Stomach (tissue), 9 donors: ENCODE data around the gene FUT8. TPM values are rescaled to one million over a fixed set of nuclear protein-coding genes. Genes with fewer than 3 reads are reported as not detected.
A peak's percentile ranks its signal among the peaks of the same experiment; 100 is the strongest.

ENCODE experiments used
- DNase-seq, 2 donors: peaks; one replicate each; pipeline versions ENCODE4 v3.0.0 to v3.0.0-alpha.2; 2013 to 2019
- H3K27ac ChIP-seq, 5 donors: fragments of 200-600 bp in 4 of 5; sonication (generic) in 4 of 5; one replicate each; pipeline ENCODE4 v1.5.1; 2013 to 2019; ENCODE audit warnings: mild to moderate bottlenecking in 1 of 5, moderate library complexity in 1 of 5
- H3K27me3 ChIP-seq, 3 donors: fragments of 200-600 bp; sonication (generic); one replicate each; pipeline ENCODE4 v1.5.1; 2017 to 2019; ENCODE audit warnings: mixed run types in 1 of 3
- H3K36me3 ChIP-seq, 4 donors: fragments of 200-600 bp; sonication (generic); 1 replicate in 3 of 4; 2 replicates in 1 of 4; pipeline ENCODE4 v1.5.1; 2016 to 2019
- H3K4me1 ChIP-seq, 4 donors: fragments of 200-600 bp; sonication (generic); one replicate each; pipeline ENCODE4 v1.5.1; 2016 to 2019
- H3K4me3 ChIP-seq, 4 donors: fragments of 200-600 bp; sonication (generic) in 3 of 4; one replicate each; pipeline ENCODE4 v1.5.1; 2016 to 2019; ENCODE audit warnings: mild to moderate bottlenecking in 1 of 4
- H3K9me3 ChIP-seq, 4 donors: fragments of 200-600 bp; sonication (generic); one replicate each; pipeline ENCODE4 v1.5.1; 2016 to 2019
- CTCF ChIP-seq, 7 experiments: fragments of 450-650 bp in 4 of 7; fragments of 200-600 bp in 3 of 7; sonication (generic) in 3 of 7; IDR thresholded peaks; one replicate each; pipeline ENCODE4 v1.5.1; 2016 to 2019; ENCODE audit warnings: antibody characterized with exemption in 7 of 7, control low read depth in 2 of 7, mild to moderate bottlenecking in 1 of 7
- EP300 ChIP-seq: sonication (generic); formaldehyde crosslinking; IDR thresholded peaks from one replicate; pipeline ENCODE4 v1.6.1; 2017; ENCODE audit warnings: antibody characterized with exemption
- POLR2A ChIP-seq, 4 donors: fragments of 450-650 bp; IDR thresholded peaks; one replicate each; pipeline ENCODE4 v1.6.1; 2016; ENCODE audit warnings: antibody characterized with exemption in 4 of 4, control low read depth in 2 of 4, mild to moderate bottlenecking in 1 of 4, moderate library complexity in 1 of 4
- POLR2AphosphoS5 ChIP-seq, 3 donors: sonication (generic); formaldehyde crosslinking; IDR thresholded peaks; one replicate each; pipeline ENCODE4 v1.6.1; 2016; ENCODE audit warnings: antibody characterized with exemption in 3 of 3
- WGBS, 5 donors: extraction: QIAGEN DNeasy Blood & Tissue Kit in 3 of 5; methylation state at CpG; one replicate each; pipeline versions ENCODE4 v1.1.5 to v1.1.7; 2013 to 2018; 5-methylcytosine and 5-hydroxymethylcytosine counted together
- intact Hi-C: fragments of 100-400 bp; cut with DNase I; formaldehyde crosslinking; loops from one replicate; pipeline ENCODE4 v1.15.1; 2023; ENCODE audit warnings: low total_unique reads
- polyA plus RNA-seq, 3 donors: library from polyadenylated mRNA; stranded (reverse); fragments of 200-250 nt; gene quantifications; one replicate each; pipeline ENCODE4 v1.2.3, GENCODE V29; 2013
- total RNA-seq, 5 donors: library from RNA; depleted of rRNA; stranded (reverse); fragments of >200 nt; gene quantifications; one replicate each; pipeline versions ENCODE4 v1.1.0 to v1.2.3, GENCODE V29; 2014 to 2016
- donor health status: healthy with polysubstance abuse.
- donor health status: Bipolar disorder and iron deficiency.
- donor health status: healthy.

The FUT8 gene
- total and polyA plus RNA-seq, 8 donors = 17.4 to 175 (median 36.7) TPM

- TF ChIP-seq POLR2AphosphoS5 (IDR thresholded peaks at IDR 0.05) = no peak
- no peak for TF ChIP-seq POLR2A (IDR thresholded peaks at IDR 0.05)
- TF ChIP-seq CTCF (IDR thresholded peaks at IDR 0.05) = no peak
- no peak for TF ChIP-seq EP300
- peaks cover 0 to 46% (median 6%) of the 10 kb centered on the region in 4 donors for H3K4me1 ChIP-seq
- 92 to 96% (median 95%) methylated on average over 6 of the region's 6 CpGs for WGBS, 5 donors
- no peak overlapping the region for H3K4me3 ChIP-seq
- H3K27ac ChIP-seq = no peak overlapping the region
- no peaks in the 10 kb centered on the region for H3K27me3 ChIP-seq
- intact Hi-C loops = no loop called here
- DNase-seq = no peak
- no peaks in the 10 kb centered on the region for H3K9me3 ChIP-seq
- H3K36me3 ChIP-seq = no peaks in the 10 kb centered on the region
Observed at GRCh38 chr14:65496178-65496993, 83.9 kb downstream of the FUT8 start.

- Histone ChIP-seq H3K9me3 (no peaks in the 10 kb centered on the region), H3K36me3 (no peaks in the 10 kb centered on the region), H3K4me1 (peaks cover 0 to 59% (median 7%) of the 10 kb centered on the region in 4 donors), H3K27me3 (no peaks in the 10 kb centered on the region), H3K27ac (peak overlapping the region in 1 of 5 donors; percentile 77), H3K4me3 (no peak overlapping the region)
- intact Hi-C loops = no loop called here
- no peak for TF ChIP-seq EP300
- TF ChIP-seq CTCF (IDR thresholded peaks at IDR 0.05) = no peak
- TF ChIP-seq POLR2A (IDR thresholded peaks at IDR 0.05) = no peak
- no peak for TF ChIP-seq POLR2AphosphoS5 (IDR thresholded peaks at IDR 0.05)
- no peak for DNase-seq
Observed at GRCh38 chr14:65499138-65499537, 86.6 kb downstream of the FUT8 start.

GRCh38 chr14:65500075-65500474, 87.5 kb downstream of the FUT8 start:
- intact Hi-C loops = no loop called here
- DNase-seq = no peak
- Histone ChIP-seq H3K27ac (peak overlapping the region in 1 of 5 donors; percentile 77), H3K4me3 (no peak overlapping the region), H3K4me1 (peaks cover 0 to 58% (median 10%) of the 10 kb centered on the region in 4 donors), H3K27me3 (no peaks in the 10 kb centered on the region), H3K36me3 (no peaks in the 10 kb centered on the region), H3K9me3 (no peaks in the 10 kb centered on the region)
- TF ChIP-seq CTCF (IDR thresholded peaks at IDR 0.05) (no peak), POLR2AphosphoS5 (IDR thresholded peaks at IDR 0.05) (peak in 1 of 3 donors; percentile 15)
- 77 to 99% (median 88%) methylated on average over 4 of the region's 4 CpGs for WGBS, 5 donors

GRCh38 chr14:65501328-65501727, 88.8 kb downstream of the FUT8 start:
- intact Hi-C loops = no loop called here
- Histone ChIP-seq H3K9me3 (no peaks in the 10 kb centered on the region), H3K4me3 (no peak overlapping the region), H3K27me3 (no peaks in the 10 kb centered on the region), H3K36me3 (no peaks in the 10 kb centered on the region), H3K4me1 (peaks cover 0 to 63% (median 10%) of the 10 kb centered on the region in 4 donors), H3K27ac (peak overlapping the region in 1 of 5 donors; percentile 77)
- TF ChIP-seq POLR2AphosphoS5 (IDR thresholded peaks at IDR 0.05) (no peak), EP300 (no peak), POLR2A (IDR thresholded peaks at IDR 0.05) (no peak), CTCF (IDR thresholded peaks at IDR 0.05) (no peak)
- DNase-seq = no peak
